Glomerular visceral epithelial cell (primary cell): ENCODE results near the gene LBHD2.
"Not testable (repeated sequence)": the region's sequence is repeated elsewhere in the genome, so short reads cannot be mapped to it uniquely, and the experiment has no call there.

Experiments
- DNase-seq: peaks from one replicate; pipeline ENCODE4 v3.0.0-alpha.2; 2016; ENCODE audit errors: extremely low spot score

LBHD2 gene

GRCh38 chr14:103104654-103105452, 20.8 kb downstream of the LBHD2 start:
- DNase-seq, result peak; percentile 65

- DNase-seq, result no peak
Observed at GRCh38 chr14:103105580-103106150, 21.7 kb downstream of the LBHD2 start.

- DNase-seq, result no peak
Observed at GRCh38 chr14:103107455-103107854, 23.4 kb downstream of the LBHD2 start.

- no peak for DNase-seq
Observed at GRCh38 chr14:103107941-103108748, 24.1 kb downstream of the LBHD2 start.

- peak; percentile 82 for DNase-seq
Observed at GRCh38 chr14:103108749-103109207, 24.8 kb downstream of the LBHD2 start.

- DNase-seq, result peak; percentile 96
Observed at GRCh38 chr14:103109535-103110441, 25.8 kb downstream of the LBHD2 start.

GRCh38 chr14:103110681-103111231, 26.7 kb downstream of the LBHD2 start:
- peak; percentile 42 for DNase-seq

GRCh38 chr14:103111232-103111868, 27.3 kb downstream of the LBHD2 start:
- peak; percentile 65 for DNase-seq

- no peak for DNase-seq
Observed at GRCh38 chr14:103112400-103113243, 28.6 kb downstream of the LBHD2 start.

GRCh38 chr14:103113303-103113702, 29.3 kb downstream of the LBHD2 start:
- no peak for DNase-seq

GRCh38 chr14:103113774-103114173, 29.8 kb downstream of the LBHD2 start:
- no peak for DNase-seq

- DNase-seq, result not testable (repeated sequence)
Observed at GRCh38 chr14:103115086-103115679, 31.2 kb downstream of the LBHD2 start.

GRCh38 chr14:103115845-103116572, 32.0 kb downstream of the LBHD2 start:
- no peak for DNase-seq

GRCh38 chr14:103116636-103117035, 32.6 kb downstream of the LBHD2 start:
- no peak for DNase-seq

- not testable (repeated sequence) for DNase-seq
Observed at GRCh38 chr14:103117499-103117898, 33.5 kb downstream of the LBHD2 start.

- no peak for DNase-seq
Observed at GRCh38 chr14:103118018-103118662, 34.1 kb downstream of the LBHD2 start.

GRCh38 chr14:103118663-103119404, 34.8 kb downstream of the LBHD2 start:
- DNase-seq, result no peak
